Measurements from ENCODE around the gene SMIM29. TPM values are rescaled to one million over a fixed set of nuclear protein-coding genes. Genes with fewer than 3 reads are reported as not detected.
A peak's percentile ranks its signal among the peaks of the same experiment; 100 is the strongest.
"Not testable (repeated sequence)": the region's sequence is repeated elsewhere in the genome, so short reads cannot be mapped to it uniquely, and the experiment has no call there.

Gene SMIM29
- total and polyA plus RNA-seq, 7 experiments from 2014 or later = 13.9 to 45.5 (median 23.8) TPM

- H3K27ac Mint-ChIP-seq; H3K36me3 Mint-ChIP-seq; ATAC-seq; H3K4me1 ChIP-seq (ENCODE audit: control insufficient read depth in 2 of 2, insufficient read depth in 2 of 2, low read length in 2 of 2); H3K4me1 Mint-ChIP-seq; H3K9me3 ChIP-seq (ENCODE audit: control insufficient read depth in 2 of 3, low read length in 3 of 3); H3K36me3 ChIP-seq (ENCODE audit: control insufficient read depth in 2 of 3, insufficient read depth in 3 of 3, low read length in 3 of 3); H3K4me3 Mint-ChIP-seq; DNase-seq; POLR2A ChIA-PET; H3K4me3 ChIP-seq (ENCODE audit: low read length); intact Hi-C loops (cut with micrococcal nuclease); H3K27me3 ChIP-seq (ENCODE audit: control insufficient read depth in 2 of 2, insufficient read depth in 2 of 2, low read length in 2 of 2); CTCF ChIA-PET; H3K9me3 Mint-ChIP-seq; H3K27me3 Mint-ChIP-seq; H3K27ac ChIP-seq (ENCODE audit: low read depth, low read length): not testable (repeated sequence)
Observed at GRCh38 chr6:34269132-34269531, 20.3 kb upstream of the SMIM29 start.

GRCh38 chr6:34267746-34268145 lies 18.9 kb upstream of the SMIM29 start:
- no peaks in the 10 kb centered on the region for H3K27me3 Mint-ChIP-seq
- CTCF ChIA-PET = no interaction called here
- POLR2A ChIA-PET = no interaction called here
- Histone ChIP-seq H3K4me3 (ENCODE audit: low read length) (no peak overlapping the region), H3K4me1 (ENCODE audit: control insufficient read depth in 2 of 2, insufficient read depth in 2 of 2, low read length in 2 of 2) (no peaks in the 10 kb centered on the region), H3K36me3 (ENCODE audit: control insufficient read depth in 2 of 3, insufficient read depth in 3 of 3, low read length in 3 of 3) (no peaks in the 10 kb centered on the region), H3K9me3 (ENCODE audit: control insufficient read depth in 2 of 3, low read length in 3 of 3) (no peaks in the 10 kb centered on the region), H3K27me3 (ENCODE audit: control insufficient read depth in 2 of 2, insufficient read depth in 2 of 2, low read length in 2 of 2) (no peaks in the 10 kb centered on the region), H3K27ac (ENCODE audit: low read depth, low read length) (no peak overlapping the region)
- peaks cover 0 to 8% (median 4%) of the 10 kb centered on the region in 5 donors for H3K36me3 Mint-ChIP-seq
- H3K27ac Mint-ChIP-seq = no peak overlapping the region
- ATAC-seq (no peak), DNase-seq (no peak)
- H3K9me3 Mint-ChIP-seq = peaks cover 0 to 8% (median 2%) of the 10 kb centered on the region in 11 donors
- intact Hi-C loops (cut with micrococcal nuclease) = no loop called here
- H3K4me3 Mint-ChIP-seq = no peak overlapping the region
- no peaks in the 10 kb centered on the region for H3K4me1 Mint-ChIP-seq

- CTCF ChIA-PET = not testable (repeated sequence)
Observed at GRCh38 chr6:34263484-34263883, 14.7 kb upstream of the SMIM29 start.

GRCh38 chr6:34260576-34261267 lies 11.9 kb upstream of the SMIM29 start:
- CTCF ChIA-PET = no interaction called here

More at GRCh38 chr6:34263484-34263883, 14.7 kb upstream of the SMIM29 start:
- H3K4me3 ChIP-seq (ENCODE audit: low read length); H3K27me3 ChIP-seq (ENCODE audit: control insufficient read depth in 2 of 2, insufficient read depth in 2 of 2, low read length in 2 of 2); POLR2A ChIA-PET; H3K4me1 Mint-ChIP-seq; intact Hi-C loops (cut with micrococcal nuclease); H3K4me3 Mint-ChIP-seq; H3K27ac Mint-ChIP-seq; H3K9me3 ChIP-seq (ENCODE audit: control insufficient read depth in 2 of 3, low read length in 3 of 3); H3K4me1 ChIP-seq (ENCODE audit: control insufficient read depth in 2 of 2, insufficient read depth in 2 of 2, low read length in 2 of 2); H3K36me3 ChIP-seq (ENCODE audit: control insufficient read depth in 2 of 3, insufficient read depth in 3 of 3, low read length in 3 of 3); ATAC-seq; H3K27me3 Mint-ChIP-seq; H3K27ac ChIP-seq (ENCODE audit: low read depth, low read length); DNase-seq: not testable (repeated sequence)
- peaks cover 0 to 11% (median 2%) of the 10 kb centered on the region in 11 donors for H3K9me3 Mint-ChIP-seq
- H3K36me3 Mint-ChIP-seq = peaks cover 0 to 11% (median 7%) of the 10 kb centered on the region in 5 donors

GRCh38 chr6:34259529-34260069 lies 10.8 kb upstream of the SMIM29 start:
- no peak for ATAC-seq
- ChIA-PET POLR2A (no interaction called here), CTCF (interaction anchor here (0.6 kb wide), 1 partner anchor 748 kb away, joined by 7 read pairs; no protein-coding TSS in a partner anchor)
- Mint-ChIP-seq H3K36me3 (peaks cover 0 to 11% (median 7%) of the 10 kb centered on the region in 5 donors), H3K27ac (peak overlapping the region in 1 of 9 donors; percentile 58), H3K27me3 (no peaks in the 10 kb centered on the region), H3K4me1 (no peaks in the 10 kb centered on the region), H3K9me3 (peaks cover 0 to 11% (median 2%) of the 10 kb centered on the region in 11 donors), H3K4me3 (no peak overlapping the region)
- Histone ChIP-seq H3K27ac (ENCODE audit: low read depth, low read length) (no peak overlapping the region), H3K36me3 (ENCODE audit: control insufficient read depth in 2 of 3, insufficient read depth in 3 of 3, low read length in 3 of 3) (no peaks in the 10 kb centered on the region), H3K4me1 (ENCODE audit: control insufficient read depth in 2 of 2, insufficient read depth in 2 of 2, low read length in 2 of 2) (no peaks in the 10 kb centered on the region), H3K27me3 (ENCODE audit: control insufficient read depth in 2 of 2, insufficient read depth in 2 of 2, low read length in 2 of 2) (no peaks in the 10 kb centered on the region), H3K9me3 (ENCODE audit: control insufficient read depth in 2 of 3, low read length in 3 of 3) (no peaks in the 10 kb centered on the region), H3K4me3 (ENCODE audit: low read length) (no peak overlapping the region)
- DNase-seq = no peak
- intact Hi-C loops (cut with micrococcal nuclease) = no loop called here

More at GRCh38 chr6:34260576-34261267, 11.9 kb upstream of the SMIM29 start:
- no peak for ATAC-seq
- Mint-ChIP-seq H3K9me3 (peaks cover 0 to 11% (median 2%) of the 10 kb centered on the region in 11 donors), H3K4me1 (no peaks in the 10 kb centered on the region), H3K4me3 (no peak overlapping the region), H3K27ac (no peak overlapping the region), H3K36me3 (peaks cover 0 to 11% (median 7%) of the 10 kb centered on the region in 5 donors), H3K27me3 (no peaks in the 10 kb centered on the region)
- POLR2A ChIA-PET = no interaction called here
- H3K27me3 ChIP-seq (ENCODE audit: control insufficient read depth in 2 of 2, insufficient read depth in 2 of 2, low read length in 2 of 2) = no peaks in the 10 kb centered on the region
- no peaks in the 10 kb centered on the region for H3K36me3 ChIP-seq (ENCODE audit: control insufficient read depth in 2 of 3, insufficient read depth in 3 of 3, low read length in 3 of 3)
- H3K4me3 ChIP-seq (ENCODE audit: low read length) = no peak overlapping the region
- intact Hi-C loops (cut with micrococcal nuclease) = no loop called here
- no peaks in the 10 kb centered on the region for H3K4me1 ChIP-seq (ENCODE audit: control insufficient read depth in 2 of 2, insufficient read depth in 2 of 2, low read length in 2 of 2)
- no peaks in the 10 kb centered on the region for H3K9me3 ChIP-seq (ENCODE audit: control insufficient read depth in 2 of 3, low read length in 3 of 3)
- H3K27ac ChIP-seq (ENCODE audit: low read depth, low read length) = no peak overlapping the region
- DNase-seq = no peak

GRCh38 chr6:34252395-34252794 lies 3.6 kb upstream of the SMIM29 start:
- H3K4me3 ChIP-seq (ENCODE audit: low read length); H3K27ac ChIP-seq (ENCODE audit: low read depth, low read length); CTCF ChIA-PET; H3K9me3 Mint-ChIP-seq; H3K27me3 ChIP-seq (ENCODE audit: control insufficient read depth in 2 of 2, insufficient read depth in 2 of 2, low read length in 2 of 2); intact Hi-C loops (cut with micrococcal nuclease); H3K36me3 Mint-ChIP-seq; H3K27ac Mint-ChIP-seq; H3K4me3 Mint-ChIP-seq; H3K9me3 ChIP-seq (ENCODE audit: control insufficient read depth in 2 of 3, low read length in 3 of 3); H3K36me3 ChIP-seq (ENCODE audit: control insufficient read depth in 2 of 3, insufficient read depth in 3 of 3, low read length in 3 of 3); ATAC-seq; DNase-seq: not testable (repeated sequence)
- H3K4me1 ChIP-seq (ENCODE audit: control insufficient read depth in 2 of 2, insufficient read depth in 2 of 2, low read length in 2 of 2) = peaks cover 11 to 13% of the 10 kb centered on the region in 2 donors
- Mint-ChIP-seq H3K4me1 (peaks cover 8 to 23% (median 11%) of the 10 kb centered on the region in 7 donors), H3K27me3 (peaks cover 0 to 10% (median 0%) of the 10 kb centered on the region in 5 donors)
- POLR2A ChIA-PET = interaction anchor here (0.7 kb wide), 1 partner anchor 16 kb away, joined by 3 read pairs; the partner anchor contains the start of gene HMGA1

Measured in naive thymus-derived CD4-positive, alpha-beta T cell (primary cell).